ENCODE measurements around the gene LMNA.

The LMNA gene

GRCh38 chr1:156157506-156157905 lies 43.0 kb downstream of the LMNA start:
- Histone ChIP-seq H3K4me1 (peaks cover 76 to 97% (median 86%) of the 10 kb centered on the region in 10 experiments), H3K4me3 (peak overlapping the region in 5 of 10 experiments; percentile 12 to 69 (median 47); a peak in 3 of 20 replicates), H3K4me2 (peak overlapping the region; percentile 85 to 100 (median 96)), H4K20me1 (peaks cover 0 to 8% (median 0%) of the 10 kb centered on the region in 11 experiments; a peak in 1 of 22 replicates), H3K9me3 (replicated peaks in 1 of 11) (no peaks in the 10 kb centered on the region), H3K27me3 (no peaks in the 10 kb centered on the region), H3K36me3 (peaks cover 0 to 58% (median 46%) of the 10 kb centered on the region in 11 experiments; a peak in 16 of 22 replicates), H3K27ac (no peak overlapping the region), H3K9ac (peak overlapping the region in 3 of 11 experiments; percentile 2 to 30 (median 27); a peak in 2 of 22 replicates)
- TF ChIP-seq Cebpa-rat (IDR thresholded peaks at IDR 0.05), result no peak

DNA sequence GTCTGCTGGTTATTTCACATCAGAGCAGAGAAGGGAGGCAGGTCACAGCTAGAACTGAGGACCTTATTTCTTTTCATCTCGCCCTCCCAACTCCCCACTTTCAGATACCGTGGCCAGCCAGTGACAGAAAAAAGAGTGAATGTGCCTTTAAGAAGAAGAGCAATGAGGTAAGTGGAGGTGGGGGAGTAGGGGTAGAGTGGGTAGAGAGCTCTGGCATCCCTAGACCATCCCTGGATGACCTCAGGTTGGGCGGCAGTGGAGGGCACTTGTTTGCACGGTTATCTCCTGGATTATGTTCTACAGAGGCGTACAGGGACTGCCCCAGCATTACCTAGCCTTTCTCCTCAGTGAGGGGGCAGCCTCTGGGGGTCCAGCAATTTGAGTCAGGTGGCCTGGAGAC lies 43.5 kb downstream of the LMNA start:
- H3K27me3 ChIP-seq, result no peaks in the 10 kb centered on the region
- peaks cover 0 to 8% (median 0%) of the 10 kb centered on the region in 11 experiments; a peak in 1 of 22 replicates for H4K20me1 ChIP-seq
- H3K4me3 ChIP-seq, result peak overlapping the region in 1 of 10 experiments; percentile 60; a peak in 1 of 20 replicates
- H3K4me2 ChIP-seq, result peak overlapping the region; percentile 85 to 100 (median 96)
- 0 out of 22 replicates have a peak overlapping the region, but pooled peaks of 2 of the 11 experiments have one; percentile 1 to 7 for H3K27ac ChIP-seq
- no peaks in the 10 kb centered on the region for H3K9me3 ChIP-seq (replicated peaks in 1 of 11)
- TF ChIP-seq Cebpa-rat (IDR thresholded peaks at IDR 0.05), result no peak
- H3K4me1 ChIP-seq, result peaks cover 71 to 95% (median 82%) of the 10 kb centered on the region in 10 experiments
- peak overlapping the region in 3 of 11 experiments; percentile 2 to 30 (median 27); a peak in 2 of 22 replicates for H3K9ac ChIP-seq
- H3K36me3 ChIP-seq, result peaks cover 0 to 62% (median 50%) of the 10 kb centered on the region in 11 experiments; a peak in 16 of 22 replicates

DNA sequence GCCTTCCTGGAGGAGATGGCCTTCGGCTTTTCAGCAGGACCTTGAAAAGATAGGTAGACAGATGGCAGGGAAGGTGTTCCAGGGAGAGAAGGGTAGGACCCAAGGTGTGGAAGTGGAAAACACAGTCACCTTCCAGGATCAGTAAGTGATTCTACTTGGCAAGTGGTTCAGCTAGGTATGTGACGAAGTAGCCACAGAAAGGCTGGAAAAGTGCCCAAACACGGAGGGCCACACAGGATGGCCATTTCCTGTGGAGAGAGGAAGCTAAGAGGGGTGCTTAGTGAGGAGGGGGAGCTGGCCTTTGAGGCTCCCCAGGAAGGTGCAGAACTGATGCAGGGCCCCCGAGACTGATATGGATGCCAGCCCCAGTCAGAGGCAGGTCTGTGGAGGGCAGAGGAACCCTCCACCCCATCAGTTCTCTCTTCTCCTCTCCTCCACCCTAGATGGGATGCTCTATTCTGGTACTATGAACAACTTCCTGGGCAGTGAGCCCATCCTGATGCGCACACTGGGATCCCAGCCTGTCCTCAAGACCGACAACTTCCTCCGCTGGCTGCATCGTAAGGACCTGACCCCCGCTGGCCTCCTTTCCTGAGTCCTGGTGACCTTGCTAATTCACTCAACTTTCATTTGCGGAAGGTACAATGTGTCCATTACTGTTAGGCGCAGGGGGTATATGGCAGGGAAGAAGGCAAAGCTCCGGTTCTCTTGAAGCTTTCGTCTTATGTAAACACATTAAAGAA lies 45.7 kb downstream of the LMNA start:
- peaks cover 0 to 8% (median 0%) of the 10 kb centered on the region in 11 experiments; a peak in 1 of 22 replicates for H4K20me1 ChIP-seq
- no peak for TF ChIP-seq Cebpa-rat (IDR thresholded peaks at IDR 0.05)
- H3K27me3 ChIP-seq, result no peaks in the 10 kb centered on the region
- H3K4me1 ChIP-seq, result peaks cover 50 to 96% (median 61%) of the 10 kb centered on the region in 10 experiments
- H3K9ac ChIP-seq, result peak overlapping the region in 8 of 11 experiments; percentile 1 to 64 (median 42); a peak in 9 of 22 replicates
- peak overlapping the region in 4 of 10 experiments; percentile 13 to 48 (median 38); a peak in 5 of 20 replicates for H3K4me3 ChIP-seq
- H3K4me2 ChIP-seq, result peak overlapping the region; percentile 68 to 100 (median 83)
- peaks cover 0 to 84% (median 71%) of the 10 kb centered on the region in 11 experiments; a peak in 17 of 22 replicates for H3K36me3 ChIP-seq
- peaks cover 0 to 13% (median 6%) of the 10 kb centered on the region in 11 experiments; a peak in 14 of 22 replicates for H3K9me3 ChIP-seq (replicated peaks in 1 of 11)
- peak overlapping the region in 6 of 11 experiments; percentile 6 to 70 (median 44); a peak in 11 of 22 replicates for H3K27ac ChIP-seq

DNA sequence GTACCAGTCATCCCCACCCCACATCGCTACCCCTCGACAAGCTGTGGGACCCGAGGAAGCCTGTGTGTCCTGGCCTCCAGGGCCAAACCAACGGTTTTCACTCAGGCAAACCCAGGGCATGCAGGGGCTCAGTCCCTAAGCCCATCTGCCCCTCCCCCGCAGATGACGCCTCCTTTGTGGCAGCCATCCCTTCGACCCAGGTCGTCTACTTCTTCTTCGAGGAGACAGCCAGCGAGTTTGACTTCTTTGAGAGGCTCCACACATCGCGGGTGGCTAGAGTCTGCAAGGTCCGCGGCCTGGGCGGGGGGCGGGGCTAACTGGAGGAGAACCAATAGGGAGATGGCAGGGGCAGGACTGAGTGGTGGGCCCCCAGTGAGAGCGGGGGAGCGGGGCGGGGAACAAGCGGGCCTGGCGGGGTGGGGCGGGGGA lies 46.2 kb downstream of the LMNA start:
- H3K4me2 ChIP-seq, result peak overlapping the region; percentile 68 to 100 (median 83)
- H4K20me1 ChIP-seq, result peaks cover 0 to 8% (median 0%) of the 10 kb centered on the region in 11 experiments; a peak in 1 of 22 replicates
- TF ChIP-seq Cebpa-rat (IDR thresholded peaks at IDR 0.05), result no peak
- peak overlapping the region in 6 of 11 experiments; percentile 6 to 70 (median 44); a peak in 11 of 22 replicates for H3K27ac ChIP-seq
- H3K27me3 ChIP-seq, result no peaks in the 10 kb centered on the region
- peak overlapping the region in 8 of 11 experiments; percentile 1 to 64 (median 42); a peak in 10 of 22 replicates for H3K9ac ChIP-seq
- peak overlapping the region in 5 of 10 experiments; percentile 13 to 48 (median 35); a peak in 4 of 20 replicates for H3K4me3 ChIP-seq
- H3K4me1 ChIP-seq, result peaks cover 45 to 96% (median 55%) of the 10 kb centered on the region in 10 experiments
- H3K36me3 ChIP-seq, result peaks cover 0 to 90% (median 77%) of the 10 kb centered on the region in 11 experiments; a peak in 17 of 22 replicates
- H3K9me3 ChIP-seq (replicated peaks in 1 of 11), result peaks cover 0 to 18% (median 11%) of the 10 kb centered on the region in 11 experiments; a peak in 15 of 22 replicates

- Histone ChIP-seq H3K27me3 (no peaks in the 10 kb centered on the region), H3K36me3 (peaks cover 0 to 96% (median 89%) of the 10 kb centered on the region in 11 experiments; a peak in 18 of 22 replicates), H4K20me1 (peaks cover 0 to 8% (median 0%) of the 10 kb centered on the region in 11 experiments; a peak in 1 of 22 replicates), H3K4me1 (peaks cover 27 to 82% (median 37%) of the 10 kb centered on the region in 10 experiments), H3K4me3 (no peak overlapping the region), H3K27ac (peak overlapping the region in 3 of 11 experiments; percentile 56 to 80 (median 77); a peak in 6 of 22 replicates), H3K9ac (peak overlapping the region in 3 of 11 experiments; percentile 26 to 65 (median 32); a peak in 4 of 22 replicates), H3K4me2 (peak overlapping the region in 3 of 11 experiments; percentile 55 to 72 (median 71); a peak in 6 of 22 replicates), H3K9me3 (replicated peaks in 1 of 11) (peaks cover 0 to 19% (median 12%) of the 10 kb centered on the region in 11 experiments; a peak in 15 of 22 replicates)
- TF ChIP-seq Cebpa-rat (IDR thresholded peaks at IDR 0.05), result no peak
These were observed 48.0 kb downstream of the LMNA start for GRCh38 chr1:156162430-156163037.

DNA sequence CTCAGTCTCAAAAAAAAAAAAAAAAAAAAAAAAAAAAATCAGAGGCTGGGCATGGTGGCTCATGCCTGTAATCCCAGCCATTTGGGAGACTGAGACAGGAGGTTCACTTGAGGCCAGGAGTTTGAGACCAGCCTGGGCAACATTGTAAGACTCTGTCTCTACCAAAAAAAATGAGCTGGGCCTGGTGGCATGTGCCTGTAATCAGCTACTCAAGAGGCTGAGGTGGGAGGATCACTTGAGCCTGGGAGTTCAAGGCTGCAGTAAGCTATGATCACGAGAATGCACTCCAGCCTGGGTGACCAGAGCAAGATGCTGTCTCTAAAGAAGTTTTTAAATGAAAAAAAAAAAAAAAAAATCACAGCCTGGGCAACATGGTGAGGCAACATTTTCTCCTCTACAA lies 49.2 kb downstream of the LMNA start:
- no peak for TF ChIP-seq Cebpa-rat (IDR thresholded peaks at IDR 0.05)
- Histone ChIP-seq H3K36me3 (peaks cover 0 to 95% (median 84%) of the 10 kb centered on the region in 11 experiments; a peak in 18 of 22 replicates), H3K27ac (0 out of 22 replicates have a peak overlapping the region, but pooled peaks of 2 of the 11 experiments have one; percentile 63 to 69), H3K4me3 (no peak overlapping the region), H3K4me1 (peaks cover 15 to 70% (median 25%) of the 10 kb centered on the region in 10 experiments), H4K20me1 (peaks cover 0 to 8% (median 0%) of the 10 kb centered on the region in 11 experiments; a peak in 2 of 22 replicates), H3K4me2 (peak overlapping the region in 2 of 11 experiments; percentile 68 to 72; a peak in 1 of 22 replicates), H3K9ac (no peak overlapping the region), H3K9me3 (replicated peaks in 1 of 11) (peaks cover 0 to 19% (median 12%) of the 10 kb centered on the region in 11 experiments; a peak in 15 of 22 replicates), H3K27me3 (no peaks in the 10 kb centered on the region)

DNA sequence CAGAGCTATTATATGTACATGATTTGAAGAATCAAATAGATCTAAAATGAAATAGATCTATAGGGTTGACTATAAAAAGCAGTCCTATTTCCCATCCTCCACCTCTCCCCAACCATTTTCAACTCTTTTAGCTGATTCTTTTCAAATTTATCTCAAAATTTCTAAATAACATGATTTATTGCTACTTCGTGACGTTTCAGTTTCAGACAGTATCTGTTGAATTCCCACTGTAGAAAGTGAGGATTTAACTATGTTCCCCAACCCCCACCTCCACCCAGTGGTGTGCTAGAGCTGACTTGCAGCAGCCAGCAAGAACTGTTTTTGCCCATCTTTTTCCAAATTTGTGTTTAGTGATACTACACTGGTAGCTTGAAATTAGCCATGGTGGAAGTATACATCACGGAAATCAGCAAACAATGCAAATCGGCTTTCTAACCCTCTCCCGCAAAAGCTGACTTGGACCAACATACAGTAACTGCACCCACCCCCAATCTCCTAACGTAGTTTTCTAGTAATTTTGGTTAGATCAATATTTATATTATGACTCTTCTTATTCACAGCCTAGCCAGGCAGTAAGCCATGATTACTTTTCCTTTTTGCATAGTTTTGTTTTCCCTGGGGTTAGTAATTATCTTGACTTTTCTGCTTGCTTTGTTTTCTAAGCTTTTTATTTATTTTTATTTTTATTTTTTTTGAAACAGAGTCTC lies 49.8 kb downstream of the LMNA start:
- Histone ChIP-seq H3K4me1 (peaks cover 12 to 65% (median 22%) of the 10 kb centered on the region in 10 experiments), H3K4me3 (no peak overlapping the region), H3K4me2 (peak overlapping the region in 3 of 11 experiments; percentile 51 to 72 (median 68); a peak in 5 of 22 replicates), H3K36me3 (peaks cover 0 to 95% (median 84%) of the 10 kb centered on the region in 11 experiments; a peak in 17 of 22 replicates), H3K27ac (peak overlapping the region in 3 of 11 experiments; percentile 38 to 69 (median 63); a peak in 5 of 22 replicates), H3K9ac (peak overlapping the region in 2 of 11 experiments; percentile 47 to 59; a peak in 2 of 22 replicates), H3K9me3 (replicated peaks in 1 of 11) (peaks cover 0 to 19% (median 12%) of the 10 kb centered on the region in 11 experiments; a peak in 15 of 22 replicates), H3K27me3 (no peaks in the 10 kb centered on the region), H4K20me1 (peaks cover 0 to 10% (median 0%) of the 10 kb centered on the region in 11 experiments; a peak in 2 of 22 replicates)
- no peak for TF ChIP-seq Cebpa-rat (IDR thresholded peaks at IDR 0.05)
